Measurements from ENCODE around the gene PDE11A.

DNA sequence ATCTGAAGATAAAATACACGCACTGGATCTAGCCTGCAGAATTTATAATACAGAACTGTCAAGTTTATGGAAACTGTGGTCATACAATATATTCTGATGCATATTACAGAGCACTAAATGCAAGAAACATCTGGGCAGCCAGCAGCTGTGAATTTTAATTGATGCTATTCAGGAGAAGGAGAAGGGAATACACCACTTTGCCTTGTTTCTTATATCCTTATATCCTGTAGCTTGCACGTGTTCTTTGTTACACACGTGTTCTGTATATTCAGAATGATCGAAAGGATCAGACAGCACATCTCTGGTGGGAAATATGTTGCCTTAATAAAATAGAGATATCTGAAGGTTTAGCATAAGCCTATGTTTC lies 344.2 kb downstream of the PDE11A start:
- no peak for TF ChIP-seq POLR2AphosphoS5 (IDR thresholded peaks at IDR 0.05; ENCODE audit: low read depth, low read length)
- no peak for TF ChIP-seq POLR2A (IDR thresholded peaks at IDR 0.05; ENCODE audit: low read depth, low read length)
- TF ChIP-seq TAF1 (IDR thresholded peaks at IDR 0.05; ENCODE audit: borderline replicate concordance, low read depth, low read length), result no peak

Measured in GM12892 (cell line).